Loucy (cell line): ENCODE results near the gene TMIE.

ENCODE experiments used
- H2AFZ ChIP-seq: fragments of 200-600 bp; sonication (generic); 2 replicates; pipeline ENCODE4 v1.6.0; 2016; ENCODE audit warnings: antibody characterized with exemption, mild to moderate bottlenecking, low read length, moderate library complexity
- H3F3A ChIP-seq: fragments of 200-600 bp; 2 replicates; pipeline ENCODE4 v1.6.0; 2016; ENCODE audit warnings: antibody characterized with exemption, low read depth, mild to moderate bottlenecking
- H3K27me3 ChIP-seq: fragments of 200-600 bp; sonication (generic); 2 replicates; pipeline ENCODE4 v1.6.1; 2014; ENCODE audit warnings: low read length, mild to moderate bottlenecking; ENCODE audit not compliant: insufficient read depth, poor library complexity, severe bottlenecking
- H3K36me3 ChIP-seq: fragments of 200-600 bp; sonication (generic); 2 replicates; pipeline ENCODE4 v1.6.1; 2016; ENCODE audit warnings: low read length; ENCODE audit not compliant: insufficient read depth
- H3K4me1 ChIP-seq: fragments of 200-600 bp; sonication (generic); 2 replicates; pipeline ENCODE4 v1.5.1; 2014; ENCODE audit warnings: low read length, mild to moderate bottlenecking; ENCODE audit not compliant: insufficient read depth, poor library complexity, severe bottlenecking
- H3K4me2 ChIP-seq: fragments of 200-600 bp; sonication (generic); 2 replicates; pipeline ENCODE4 v1.6.0; 2014; ENCODE audit warnings: antibody characterized with exemption, low read length, low read depth, mild to moderate bottlenecking; ENCODE audit not compliant: poor library complexity, severe bottlenecking
- H3K4me3 ChIP-seq: fragments of 200-600 bp; sonication (generic); 2 replicates; pipeline ENCODE4 v1.5.1; 2014; ENCODE audit warnings: low read length, mild to moderate bottlenecking, mixed read lengths; ENCODE audit not compliant: poor library complexity, severe bottlenecking
- H3K79me2 ChIP-seq: fragments of 200-600 bp; sonication (generic); 2 replicates; pipeline ENCODE4 v1.6.1; 2014; ENCODE audit warnings: low read length; ENCODE audit not compliant: insufficient read depth
- H3K9ac ChIP-seq: fragments of 200-600 bp; sonication (generic); 2 replicates; pipeline ENCODE4 v1.6.0; 2014; ENCODE audit warnings: mild to moderate bottlenecking, low read depth, low read length, moderate library complexity; ENCODE audit not compliant: poor library complexity, severe bottlenecking
- H3K9me2 ChIP-seq: fragments of 200-600 bp; sonication (generic); replicated peaks from 2 replicates; pipeline ENCODE4 v1.6.1; 2016; ENCODE audit warnings: low read depth, low read length, mixed read lengths
- H3K9me3 ChIP-seq: fragments of 200-600 bp; sonication (generic); 2 replicates; pipeline ENCODE4 v1.6.1; 2014; ENCODE audit warnings: mild to moderate bottlenecking, antibody characterized with exemption, low read length, low read depth; ENCODE audit not compliant: insufficient read depth
- H4K20me1 ChIP-seq: fragments of 200-600 bp; sonication (generic); 2 replicates; pipeline ENCODE4 v1.6.0; 2014; ENCODE audit warnings: antibody characterized with exemption, low read length, mild to moderate bottlenecking; ENCODE audit not compliant: insufficient read depth, poor library complexity, severe bottlenecking
- CTCF ChIP-seq: fragments of 200-600 bp; sonication (generic); conservative IDR thresholded peaks from 2 replicates; pipeline ENCODE4 v1.5.1; 2014; ENCODE audit warnings: mild to moderate bottlenecking, antibody characterized with exemption, low read length
- EZH2phosphoT487 ChIP-seq: fragments of 200-600 bp; IDR thresholded peaks from 2 replicates; pipeline ENCODE4 v1.6.1; 2018; ENCODE audit warnings: antibody characterized with exemption, mild to moderate bottlenecking, moderate library complexity, borderline replicate concordance

Gene TMIE

GRCh38 chr3:46680298-46680826 lies 20.8 kb upstream of the TMIE start:
- Histone ChIP-seq H2AFZ (no peak overlapping the region), H3K36me3 (no peaks in the 10 kb centered on the region), H3K4me2 (no peak overlapping the region), H3K9me3 (no peaks in the 10 kb centered on the region), H3K9ac (no peak overlapping the region), H3K9me2 (no peaks in the 10 kb centered on the region), H3K79me2 (no peaks in the 10 kb centered on the region), H3K4me3 (no peak overlapping the region), H4K20me1 (no peaks in the 10 kb centered on the region), H3K4me1 (no peaks in the 10 kb centered on the region), H3K27me3 (no peaks in the 10 kb centered on the region), H3F3A (no peaks in the 10 kb centered on the region)
- TF ChIP-seq CTCF: no peak
- TF ChIP-seq EZH2phosphoT487: no peak

- Histone ChIP-seq H3F3A (no peaks in the 10 kb centered on the region), H3K4me2 (no peak overlapping the region), H4K20me1 (no peaks in the 10 kb centered on the region), H3K9ac (no peak overlapping the region), H3K4me3 (no peak overlapping the region), H3K79me2 (no peaks in the 10 kb centered on the region), H2AFZ (no peak overlapping the region), H3K27me3 (no peaks in the 10 kb centered on the region), H3K9me3 (no peaks in the 10 kb centered on the region), H3K4me1 (no peaks in the 10 kb centered on the region), H3K9me2 (no peaks in the 10 kb centered on the region), H3K36me3 (no peaks in the 10 kb centered on the region)
- TF ChIP-seq EZH2phosphoT487 (no peak), CTCF (no peak)
These were observed 19.8 kb upstream of the TMIE start for GRCh38 chr3:46681387-46681786.

- Histone ChIP-seq H3F3A (no peaks in the 10 kb centered on the region), H3K36me3 (no peaks in the 10 kb centered on the region), H3K9me2 (no peaks in the 10 kb centered on the region), H3K4me1 (no peaks in the 10 kb centered on the region), H3K79me2 (no peaks in the 10 kb centered on the region), H2AFZ (no peak overlapping the region), H3K27me3 (no peaks in the 10 kb centered on the region), H4K20me1 (no peaks in the 10 kb centered on the region), H3K9me3 (no peaks in the 10 kb centered on the region), H3K9ac (no peak overlapping the region), H3K4me3 (no peak overlapping the region), H3K4me2 (no peak overlapping the region)
- TF ChIP-seq EZH2phosphoT487: no peak
- TF ChIP-seq CTCF: no peak
These were observed 19.2 kb upstream of the TMIE start for GRCh38 chr3:46681856-46682540.
